ENCODE measurements around the gene AHCY. TPM values are rescaled to one million over a fixed set of nuclear protein-coding genes. Genes with fewer than 3 reads are reported as not detected.
"Not testable (repeated sequence)": the region's sequence is repeated elsewhere in the genome, so short reads cannot be mapped to it uniquely, and the experiment has no call there.

AHCY gene
- total RNA-seq, 1 donor from 2014 or later, result 59.6 TPM

- H3K4me1 ChIP-seq, result no peaks in the 10 kb centered on the region
- intact Hi-C loops (cut with DNase I), result no loop called here
- H3K9me3 ChIP-seq, result no peaks in the 10 kb centered on the region
- no peak overlapping the region for H3K4me3 ChIP-seq
- H3K36me3 ChIP-seq, result no peaks in the 10 kb centered on the region
- H3K27me3 ChIP-seq, result no peaks in the 10 kb centered on the region
- TF ChIP-seq CTCF (IDR thresholded peaks at IDR 0.05), result no peak
- DNase-seq (no peak), ATAC-seq (no peak)
- no peak overlapping the region for H3K27ac ChIP-seq
Measured at GRCh38 chr20:34328928-34329677, 25.9 kb upstream of the AHCY start.

GRCh38 chr20:34328207-34328606 lies 25.1 kb upstream of the AHCY start:
- DNase-seq; ATAC-seq; H3K27ac ChIP-seq; H3K4me3 ChIP-seq; intact Hi-C loops (cut with DNase I); H3K27me3 ChIP-seq; H3K4me1 ChIP-seq; H3K9me3 ChIP-seq; H3K36me3 ChIP-seq: not testable (repeated sequence)

- H3K9me3 ChIP-seq, result no peaks in the 10 kb centered on the region
- H3K36me3 ChIP-seq, result no peaks in the 10 kb centered on the region
- intact Hi-C loops (cut with DNase I), result no loop called here
- TF ChIP-seq CTCF (IDR thresholded peaks at IDR 0.05), result no peak
- H3K27me3 ChIP-seq, result no peaks in the 10 kb centered on the region
- no peak for DNase-seq
- H3K4me1 ChIP-seq, result no peaks in the 10 kb centered on the region
- no peak for ATAC-seq
- no peak overlapping the region for H3K4me3 ChIP-seq
- H3K27ac ChIP-seq, result no peak overlapping the region
Measured at GRCh38 chr20:34324541-34324940, 21.4 kb upstream of the AHCY start.

GRCh38 chr20:34322267-34323105 lies 19.3 kb upstream of the AHCY start:
- no peak overlapping the region for H3K4me3 ChIP-seq
- no peaks in the 10 kb centered on the region for H3K4me1 ChIP-seq
- no peak for TF ChIP-seq CTCF (IDR thresholded peaks at IDR 0.05)
- intact Hi-C loops (cut with DNase I), result no loop called here
- no peaks in the 10 kb centered on the region for H3K9me3 ChIP-seq
- no peak for DNase-seq
- H3K36me3 ChIP-seq, result no peaks in the 10 kb centered on the region
- H3K27me3 ChIP-seq, result no peaks in the 10 kb centered on the region
- H3K27ac ChIP-seq, result no peak overlapping the region
- ATAC-seq, result no peak

- DNase-seq (no peak), ATAC-seq (no peak)
- intact Hi-C loops (cut with DNase I), result no loop called here
- Histone ChIP-seq H3K27ac (no peak overlapping the region), H3K9me3 (no peaks in the 10 kb centered on the region), H3K4me3 (no peak overlapping the region), H3K36me3 (no peaks in the 10 kb centered on the region), H3K4me1 (no peaks in the 10 kb centered on the region), H3K27me3 (no peaks in the 10 kb centered on the region)
- TF ChIP-seq CTCF (IDR thresholded peaks at IDR 0.05), result no peak
Measured at GRCh38 chr20:34320861-34321260, 17.7 kb upstream of the AHCY start.
